Activated naive CD4-positive, alpha-beta T cell treated with anti-CD3 and anti-CD28 coated beads, Interleukin-2, amount 50 U/mL, for 72 hours (primary cell): ENCODE results near the gene ZNF474. TPM values are rescaled to one million over a fixed set of nuclear protein-coding genes. Genes with fewer than 3 reads are reported as not detected.

ENCODE experiments used
- ATAC-seq, 2 donors: fragments of 150-1000 bp; cut with Tn5 transposase; 2 replicates each; pipeline ENCODE4 v1.10.0; 2021; ENCODE audit warnings: mild to moderate bottlenecking in 2 of 2, moderate library complexity in 2 of 2
- DNase-seq, 2 donors: peaks; one replicate each; pipeline ENCODE4 v3.0.0; 2021 to 2022; ENCODE audit warnings: low spot score in 2 of 2
- H3K27ac Mint-ChIP-seq, 2 donors: one replicate each; pipeline ENCODE4 v1.8.0; 2022; ENCODE audit warnings: mild to moderate bottlenecking in 2 of 2, mixed read lengths in 2 of 2
- H3K36me3 Mint-ChIP-seq, 2 donors: one replicate each; pipeline ENCODE4 v1.8.0; 2022; ENCODE audit warnings: mixed read lengths in 2 of 2
- H3K9me3 Mint-ChIP-seq, 2 donors: one replicate each; pipeline ENCODE4 v1.8.0; 2022; ENCODE audit warnings: mixed read lengths in 2 of 2
- total RNA-seq, 2 donors: library from RNA; stranded (reverse); gene quantifications; one replicate each; pipeline ENCODE4 v1.2.3, GENCODE V29; 2022

The ZNF474 gene
- total RNA-seq, 2 donors from 2014 or later, result 0.12 TPM; not detected in 1

- Mint-ChIP-seq H3K9me3 (no peaks in the 10 kb centered on the region), H3K27ac (no peak overlapping the region), H3K36me3 (no peaks in the 10 kb centered on the region)
- ATAC-seq, result no peak
- no peak for DNase-seq
Measured at GRCh38 chr5:122111460-122111859, 17.9 kb upstream of the ZNF474 start.

- ATAC-seq (no peak), DNase-seq (no peak)
- Mint-ChIP-seq H3K36me3 (no peaks in the 10 kb centered on the region), H3K27ac (no peak overlapping the region), H3K9me3 (no peaks in the 10 kb centered on the region)
Measured at GRCh38 chr5:122112063-122112462, 17.3 kb upstream of the ZNF474 start.

- H3K9me3 Mint-ChIP-seq, result no peaks in the 10 kb centered on the region
- H3K27ac Mint-ChIP-seq, result no peak overlapping the region
- no peaks in the 10 kb centered on the region for H3K36me3 Mint-ChIP-seq
- DNase-seq (no peak), ATAC-seq (no peak)
Measured at GRCh38 chr5:122112733-122113558, 16.4 kb upstream of the ZNF474 start.

- ATAC-seq (no peak), DNase-seq (no peak)
- no peak overlapping the region for H3K27ac Mint-ChIP-seq
- H3K36me3 Mint-ChIP-seq, result no peaks in the 10 kb centered on the region
- H3K9me3 Mint-ChIP-seq, result no peaks in the 10 kb centered on the region
Measured at GRCh38 chr5:122114501-122114900, 14.8 kb upstream of the ZNF474 start.

GRCh38 chr5:122118356-122118948, 10.9 kb upstream of the ZNF474 start:
- H3K27ac Mint-ChIP-seq, result no peak overlapping the region
- H3K36me3 Mint-ChIP-seq, result no peaks in the 10 kb centered on the region
- ATAC-seq (peak in 1 of 2 donors; percentile 46), DNase-seq (no peak)
- no peaks in the 10 kb centered on the region for H3K9me3 Mint-ChIP-seq

GRCh38 chr5:122119205-122119604, 10.1 kb upstream of the ZNF474 start:
- no peak overlapping the region for H3K27ac Mint-ChIP-seq
- no peaks in the 10 kb centered on the region for H3K36me3 Mint-ChIP-seq
- no peaks in the 10 kb centered on the region for H3K9me3 Mint-ChIP-seq
- DNase-seq, result no peak
- no peak for ATAC-seq

- no peak for ATAC-seq
- DNase-seq, result no peak
- Mint-ChIP-seq H3K9me3 (no peaks in the 10 kb centered on the region), H3K27ac (no peak overlapping the region), H3K36me3 (no peaks in the 10 kb centered on the region)
Measured at GRCh38 chr5:122120493-122120892, 8.9 kb upstream of the ZNF474 start.

GRCh38 chr5:122120957-122121356, 8.4 kb upstream of the ZNF474 start:
- DNase-seq (no peak), ATAC-seq (peak; percentile 29 to 59)
- H3K36me3 Mint-ChIP-seq, result no peaks in the 10 kb centered on the region
- no peak overlapping the region for H3K27ac Mint-ChIP-seq
- H3K9me3 Mint-ChIP-seq, result no peaks in the 10 kb centered on the region

GRCh38 chr5:122121479-122122465, 7.6 kb upstream of the ZNF474 start:
- no peaks in the 10 kb centered on the region for H3K36me3 Mint-ChIP-seq
- ATAC-seq (peak; percentile 14 to 59), DNase-seq (no peak)
- H3K27ac Mint-ChIP-seq, result no peak overlapping the region
- H3K9me3 Mint-ChIP-seq, result no peaks in the 10 kb centered on the region

- Mint-ChIP-seq H3K27ac (no peak overlapping the region), H3K36me3 (no peaks in the 10 kb centered on the region), H3K9me3 (no peaks in the 10 kb centered on the region)
- DNase-seq, result no peak
- no peak for ATAC-seq
Measured at GRCh38 chr5:122124766-122125165, 4.6 kb upstream of the ZNF474 start.

GRCh38 chr5:122126177-122126755, 3.1 kb upstream of the ZNF474 start:
- Mint-ChIP-seq H3K9me3 (no peaks in the 10 kb centered on the region), H3K27ac (no peak overlapping the region), H3K36me3 (no peaks in the 10 kb centered on the region)
- DNase-seq (no peak), ATAC-seq (no peak)

- DNase-seq (no peak), ATAC-seq (no peak)
- no peaks in the 10 kb centered on the region for H3K9me3 Mint-ChIP-seq
- H3K27ac Mint-ChIP-seq, result no peak overlapping the region
- H3K36me3 Mint-ChIP-seq, result no peaks in the 10 kb centered on the region
Measured at GRCh38 chr5:122126756-122127321, 2.5 kb upstream of the ZNF474 start.

GRCh38 chr5:122130152-122130551, 806 bp downstream of the ZNF474 start:
- DNase-seq (no peak), ATAC-seq (no peak)
- no peak overlapping the region for H3K27ac Mint-ChIP-seq
- no peaks in the 10 kb centered on the region for H3K9me3 Mint-ChIP-seq
- no peaks in the 10 kb centered on the region for H3K36me3 Mint-ChIP-seq

- Mint-ChIP-seq H3K9me3 (no peaks in the 10 kb centered on the region), H3K27ac (no peak overlapping the region), H3K36me3 (no peaks in the 10 kb centered on the region)
- ATAC-seq (no peak), DNase-seq (no peak)
Measured at GRCh38 chr5:122137702-122138101, 8.4 kb downstream of the ZNF474 start.

GRCh38 chr5:122138356-122138755, 9.0 kb downstream of the ZNF474 start:
- H3K36me3 Mint-ChIP-seq, result no peaks in the 10 kb centered on the region
- ATAC-seq (no peak), DNase-seq (no peak)
- no peak overlapping the region for H3K27ac Mint-ChIP-seq
- no peaks in the 10 kb centered on the region for H3K9me3 Mint-ChIP-seq

GRCh38 chr5:122140900-122141299, 11.6 kb downstream of the ZNF474 start:
- Mint-ChIP-seq H3K36me3 (no peaks in the 10 kb centered on the region), H3K27ac (no peak overlapping the region), H3K9me3 (no peaks in the 10 kb centered on the region)
- no peak for DNase-seq
- ATAC-seq, result no peak
